CD14-positive monocyte (primary cell): ENCODE data around the gene FARP2. TPM values are rescaled to one million over a fixed set of nuclear protein-coding genes. Genes with fewer than 3 reads are reported as not detected.
"Not testable (repeated sequence)": the region's sequence is repeated elsewhere in the genome, so short reads cannot be mapped to it uniquely, and the experiment has no call there.

Source experiments
- DNase-seq, 3 donors: peaks; one replicate each; pipeline ENCODE4 v3.0.0-alpha.2; 2011 to 2022
- H2AFZ ChIP-seq: 2 replicates; pipeline ENCODE4 v1.6.0; 2012; ENCODE audit warnings: mild to moderate bottlenecking, low read depth, low read length, inconsistent platforms; ENCODE audit not compliant: insufficient read depth, poor library complexity, severe bottlenecking
- H3K27ac ChIP-seq, 2 donors: 1 replicate in 1 of 2; 2 replicates in 1 of 2; pipeline ENCODE4 v1.5.1; 2012 to 2013; ENCODE audit warnings: low read length in 2 of 2, control low read depth in 1 of 2, inconsistent platforms in 1 of 2, low read depth in 1 of 2, mild to moderate bottlenecking in 1 of 2
- H3K27me3 ChIP-seq, 2 donors: one replicate each; pipeline versions ENCODE4 v1.6.0 to v1.6.1; 2011 to 2013; ENCODE audit warnings: low read length in 2 of 2; ENCODE audit not compliant: control insufficient read depth in 2 of 2, insufficient read depth in 2 of 2
- H3K36me3 ChIP-seq, 2 donors: replicated peaks in 1 of 2; 1 replicate in 1 of 2; 2 replicates in 1 of 2; pipeline versions ENCODE4 v1.5.1 to v1.6.1; 2012 to 2013; ENCODE audit warnings: low read length in 2 of 2, control low read depth in 1 of 2, inconsistent platforms in 1 of 2, mild to moderate bottlenecking in 1 of 2; ENCODE audit not compliant: insufficient read depth in 2 of 2, control insufficient read depth in 1 of 2
- H3K4me1 ChIP-seq, 2 donors: 1 replicate in 1 of 2; 2 replicates in 1 of 2; pipeline versions ENCODE4 v1.5.1 to v1.6.1; 2012 to 2013; ENCODE audit warnings: low read length in 2 of 2, control low read depth in 1 of 2, inconsistent platforms in 1 of 2, mild to moderate bottlenecking in 1 of 2, moderate library complexity in 1 of 2; ENCODE audit not compliant: insufficient read depth in 2 of 2, control insufficient read depth in 1 of 2
- H3K4me2 ChIP-seq: replicated peaks from 2 replicates; pipeline ENCODE3; 2012; ENCODE audit warnings: low read length, moderate library complexity, mild to moderate bottlenecking; ENCODE audit not compliant: poor library complexity, severe bottlenecking; ENCODE audit errors: extremely low read depth
- H3K4me3 ChIP-seq, 3 experiments: fragments of 200-600 bp in 1 of 3; sonication (generic) in 1 of 3; replicated peaks in 1 of 3; 1 replicate in 2 of 3; 2 replicates in 1 of 3; pipeline ENCODE4 v1.5.1; 2011 to 2013; ENCODE audit warnings: low read length in 3 of 3, mild to moderate bottlenecking in 3 of 3, control low read depth in 2 of 3, low read depth in 2 of 3, inconsistent platforms in 1 of 3, moderate library complexity in 1 of 3
- H3K79me2 ChIP-seq: 2 replicates; pipeline ENCODE4 v1.6.0; 2012; ENCODE audit warnings: mild to moderate bottlenecking, control low read depth, inconsistent platforms, low read length, moderate library complexity; ENCODE audit not compliant: insufficient read depth
- H3K9ac ChIP-seq: 2 replicates; pipeline ENCODE4 v1.6.0; 2017; ENCODE audit warnings: low read length, mild to moderate bottlenecking; ENCODE audit not compliant: insufficient read depth, poor library complexity, severe bottlenecking
- H3K9me3 ChIP-seq, 2 donors: replicated peaks in 1 of 2; 1 replicate in 1 of 2; 2 replicates in 1 of 2; pipeline versions ENCODE4 v1.5.1 to v1.6.1; 2012 to 2013; ENCODE audit warnings: low read length in 2 of 2, control low read depth in 1 of 2; ENCODE audit not compliant: control insufficient read depth in 1 of 2, insufficient read depth in 1 of 2
- H4K20me1 ChIP-seq: 2 replicates; pipeline ENCODE4 v1.6.0; 2012; ENCODE audit warnings: mild to moderate bottlenecking, low read length, control low read depth, moderate library complexity; ENCODE audit not compliant: insufficient read depth
- H3K27ac Mint-ChIP-seq, 7 donors: one replicate each; pipeline ENCODE4 v1.8.0; 2020; ENCODE audit warnings: mild to moderate bottlenecking in 7 of 7, mixed read lengths in 7 of 7, moderate library complexity in 6 of 7, inconsistent platforms in 2 of 7
- H3K27me3 Mint-ChIP-seq, 3 donors: one replicate each; pipeline ENCODE4 v1.8.0; 2021 to 2022; ENCODE audit warnings: low read depth in 3 of 3, mild to moderate bottlenecking in 3 of 3, mixed read lengths in 3 of 3, moderate library complexity in 3 of 3, inconsistent platforms in 1 of 3
- H3K36me3 Mint-ChIP-seq, 2 donors: one replicate each; pipeline ENCODE4 v1.8.0; 2020; ENCODE audit warnings: mixed read lengths in 2 of 2, inconsistent platforms in 1 of 2, mild to moderate bottlenecking in 1 of 2
- H3K4me1 Mint-ChIP-seq: one replicate; pipeline ENCODE4 v1.8.0; 2020; ENCODE audit warnings: mild to moderate bottlenecking, mixed read lengths
- H3K4me3 Mint-ChIP-seq, 2 donors: one replicate each; pipeline ENCODE4 v1.8.0; 2020; ENCODE audit warnings: mild to moderate bottlenecking in 2 of 2, mixed read lengths in 2 of 2, moderate library complexity in 1 of 2
- H3K9me3 Mint-ChIP-seq, 7 donors: one replicate each; pipeline ENCODE4 v1.8.0; 2020 to 2022; ENCODE audit warnings: mixed read lengths in 7 of 7, mild to moderate bottlenecking in 6 of 7, moderate library complexity in 6 of 7, inconsistent platforms in 2 of 7
- CTCF ChIP-seq: fragments of 200-600 bp; IDR thresholded peaks from one replicate; pipeline ENCODE4 v1.8.0; 2022; ENCODE audit warnings: antibody characterized with exemption, mild to moderate bottlenecking
- WGBS: methylation state at CpG from one replicate; pipeline ENCODE4 v1.1.5; 2013; ENCODE audit warnings: missing lambda C conversion rate; ENCODE audit not compliant: insufficient coverage; 5-methylcytosine and 5-hydroxymethylcytosine counted together
- intact Hi-C, 2 donors: fragments of 100-400 bp; cut with micrococcal nuclease; formaldehyde crosslinking; loops; one replicate each; pipeline versions ENCODE4 v1.15.0 to v1.15.1; 2023
- polyA plus RNA-seq, 3 donors: library from polyadenylated mRNA; depleted of rRNA in 1 of 3; unstranded in 2 of 3; stranded (reverse) in 1 of 3; fragments of 300-500 nt in 2 of 3; fragments of >200 nt in 1 of 3; fragmentation: Illumina TruSeq in 2 of 3; gene quantifications; 1 replicate in 2 of 3; 2 replicates in 1 of 3; pipeline ENCODE4 v1.2.3, GENCODE V29; 2012 to 2021

Gene FARP2
- polyA plus RNA-seq, 3 donors, result 6.7 to 8.5 (median 7.3) TPM

DNA sequence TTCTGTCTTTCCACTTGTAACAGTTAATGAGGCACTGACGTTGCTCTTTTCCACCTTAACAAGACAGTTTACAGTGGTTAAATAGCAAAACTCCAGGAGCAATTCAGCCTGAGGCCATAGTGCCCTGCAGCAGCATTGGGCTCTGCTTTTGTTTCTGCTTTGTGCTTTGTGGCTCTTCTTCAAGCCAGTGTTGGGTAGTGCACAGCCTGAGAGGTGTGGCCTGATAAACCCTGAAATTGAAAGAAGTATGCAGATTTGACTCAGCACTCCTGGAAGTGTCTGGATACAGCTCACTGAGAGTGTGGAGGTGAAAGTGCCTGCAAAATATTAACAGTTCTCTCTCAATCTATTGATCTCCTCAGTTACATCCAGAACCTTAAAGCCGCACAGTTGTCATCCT, 89.3 kb downstream of the FARP2 start:
- H3K4me1 ChIP-seq, result peaks cover 4 to 9% of the 10 kb centered on the region in 2 donors
- peaks cover 12% of the 10 kb centered on the region for H3K4me1 Mint-ChIP-seq
- H2AFZ ChIP-seq, result no peak overlapping the region
- no peak overlapping the region for H3K27ac ChIP-seq
- 100% methylated on average over 1 of the region's 2 CpGs for WGBS
- no peaks in the 10 kb centered on the region for H3K79me2 ChIP-seq
- H3K27ac Mint-ChIP-seq, result peak overlapping the region in 1 of 7 donors; percentile 60
- intact Hi-C loops, result no loop called here
- peaks cover 4 to 17% of the 10 kb centered on the region in 2 donors for H3K36me3 ChIP-seq
- DNase-seq, result no peak
- peaks cover 0 to 34% of the 10 kb centered on the region in 2 donors for H3K9me3 ChIP-seq
- H3K36me3 Mint-ChIP-seq, result peaks cover 38 to 47% of the 10 kb centered on the region in 2 donors
- H3K9me3 Mint-ChIP-seq, result peaks cover 0 to 17% (median 9%) of the 10 kb centered on the region in 7 donors
- H3K27me3 Mint-ChIP-seq, result peaks cover 94 to 97% (median 97%) of the 10 kb centered on the region in 3 donors
- no peak overlapping the region for H3K4me3 ChIP-seq
- peak overlapping the region in 1 of 2 donors; percentile 73 for H3K4me3 Mint-ChIP-seq
- peaks cover 70% of the 10 kb centered on the region for H4K20me1 ChIP-seq
- no peak for TF ChIP-seq CTCF
- peaks cover 67 to 98% of the 10 kb centered on the region in 2 donors for H3K27me3 ChIP-seq
- no peak overlapping the region for H3K4me2 ChIP-seq
- no peak overlapping the region for H3K9ac ChIP-seq

- H3K27ac Mint-ChIP-seq, intact Hi-C loops, H3K4me1 Mint-ChIP-seq, H3K79me2 ChIP-seq, H3K4me2 ChIP-seq, DNase-seq, H3K36me3 ChIP-seq, H3K4me1 ChIP-seq, H2AFZ ChIP-seq, H3K27ac ChIP-seq, H3K9me3 Mint-ChIP-seq, H3K9ac ChIP-seq, H3K4me3 ChIP-seq: not testable (repeated sequence)
- Histone ChIP-seq H3K9me3 (peaks cover 0 to 30% of the 10 kb centered on the region in 2 donors), H4K20me1 (peaks cover 27% of the 10 kb centered on the region), H3K27me3 (peaks cover 73 to 93% of the 10 kb centered on the region in 2 donors)
- peaks cover 93 to 98% (median 98%) of the 10 kb centered on the region in 3 donors for H3K27me3 Mint-ChIP-seq
- peak overlapping the region in 1 of 2 donors; percentile 83 for H3K4me3 Mint-ChIP-seq
- H3K36me3 Mint-ChIP-seq, result peaks cover 13 to 18% of the 10 kb centered on the region in 2 donors
- 86% methylated on average over 7 of the region's 7 CpGs for WGBS
These were observed 94.0 kb downstream of the FARP2 start for GRCh38 chr2:241450092-241450491.
